Mucosa of rectum (tissue), 2 donors: ENCODE data around the gene PAXX.

Source experiments
- H3K27ac ChIP-seq, 2 donors: one replicate each; pipeline ENCODE4 v1.7.0; 2013; ENCODE audit warnings: inconsistent platforms in 2 of 2, low read depth in 2 of 2, low read length in 2 of 2
- H3K27me3 ChIP-seq, 2 donors: one replicate each; pipeline ENCODE4 v1.7.0; 2013; ENCODE audit warnings: low read length in 2 of 2; ENCODE audit not compliant: control insufficient read depth in 2 of 2, insufficient read depth in 2 of 2
- H3K36me3 ChIP-seq, 2 donors: one replicate each; pipeline ENCODE4 v1.7.0; 2013; ENCODE audit warnings: low read length in 2 of 2; ENCODE audit not compliant: control insufficient read depth in 2 of 2, insufficient read depth in 2 of 2
- H3K4me1 ChIP-seq, 2 donors: one replicate each; pipeline ENCODE4 v1.7.0; 2013; ENCODE audit warnings: low read length in 2 of 2, mild to moderate bottlenecking in 1 of 2; ENCODE audit not compliant: control insufficient read depth in 2 of 2, insufficient read depth in 2 of 2
- H3K4me3 ChIP-seq, 2 donors: one replicate each; pipeline ENCODE4 v1.7.0; 2013; ENCODE audit warnings: low read length in 2 of 2
- H3K9ac ChIP-seq, 2 donors: one replicate each; pipeline ENCODE4 v1.7.0; 2013; ENCODE audit warnings: low read length in 2 of 2, low read depth in 1 of 2, mild to moderate bottlenecking in 1 of 2
- H3K9me3 ChIP-seq, 2 donors: one replicate each; pipeline ENCODE4 v1.7.0; 2013; ENCODE audit warnings: low read length in 2 of 2; ENCODE audit not compliant: control insufficient read depth in 2 of 2
- donor health status: healthy.
- donor health status: Normal muscosa, but diverticular disease.

Gene PAXX

GRCh38 chr9:137011156-137011555 is 18.9 kb downstream of the PAXX start:
- no peaks in the 10 kb centered on the region for H3K27me3 ChIP-seq
- H3K4me3 ChIP-seq = no peak overlapping the region
- H3K9me3 ChIP-seq = no peaks in the 10 kb centered on the region
- H3K27ac ChIP-seq = no peak overlapping the region
- H3K4me1 ChIP-seq = no peaks in the 10 kb centered on the region
- no peak overlapping the region for H3K9ac ChIP-seq
- peaks cover 9% of the 10 kb centered on the region in 2 donors for H3K36me3 ChIP-seq

DNA sequence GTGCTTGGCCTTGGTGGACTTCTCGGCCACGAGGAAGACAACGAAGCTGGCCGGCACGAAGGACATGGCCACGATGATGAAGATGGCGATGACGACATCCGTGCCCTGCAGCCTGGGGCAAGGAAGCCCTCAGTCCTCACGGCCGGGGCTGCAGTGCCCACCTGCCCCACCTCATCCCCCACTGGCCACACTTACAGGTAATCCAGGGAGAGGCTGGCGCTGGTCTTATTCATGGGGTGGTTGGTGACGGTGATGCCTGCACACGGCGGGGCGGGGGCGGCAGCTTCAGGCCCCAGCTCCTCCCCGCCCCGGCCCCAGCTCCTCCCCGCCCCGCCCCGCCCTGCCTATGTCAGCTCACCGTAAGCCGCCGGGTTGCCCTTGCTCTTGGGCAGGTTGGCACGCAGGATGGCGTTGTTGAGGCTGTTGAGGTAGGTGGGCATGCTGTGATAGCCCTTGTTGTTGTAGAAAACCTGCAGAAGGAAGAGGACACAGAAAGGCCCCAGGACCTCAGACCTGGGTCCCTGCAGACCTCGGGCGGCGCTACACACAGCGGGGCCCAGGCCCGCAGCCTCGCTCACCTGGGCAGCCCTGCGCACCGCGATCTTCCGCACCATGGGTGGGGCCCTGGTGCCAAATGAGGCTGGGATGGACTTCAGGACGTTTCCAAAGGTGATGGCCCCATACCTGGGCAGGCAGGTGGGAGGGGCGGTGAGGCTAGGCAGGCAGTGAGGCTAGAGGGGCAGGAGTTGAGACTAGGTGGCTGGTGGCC is 19.9 kb downstream of the PAXX start:
- H3K9ac ChIP-seq = no peak overlapping the region
- H3K27ac ChIP-seq = no peak overlapping the region
- no peaks in the 10 kb centered on the region for H3K27me3 ChIP-seq
- H3K4me1 ChIP-seq = no peaks in the 10 kb centered on the region
- H3K4me3 ChIP-seq = no peak overlapping the region
- no peaks in the 10 kb centered on the region for H3K9me3 ChIP-seq
- H3K36me3 ChIP-seq = peaks cover 11 to 17% of the 10 kb centered on the region in 2 donors

GRCh38 chr9:137012694-137013570 is 20.7 kb downstream of the PAXX start:
- Histone ChIP-seq H3K27ac (no peak overlapping the region), H3K4me3 (no peak overlapping the region), H3K9ac (no peak overlapping the region), H3K9me3 (no peaks in the 10 kb centered on the region), H3K27me3 (no peaks in the 10 kb centered on the region), H3K36me3 (peaks cover 15 to 22% of the 10 kb centered on the region in 2 donors), H3K4me1 (no peaks in the 10 kb centered on the region)

- no peak overlapping the region for H3K4me3 ChIP-seq
- no peaks in the 10 kb centered on the region for H3K4me1 ChIP-seq
- peaks cover 15 to 22% of the 10 kb centered on the region in 2 donors for H3K36me3 ChIP-seq
- no peak overlapping the region for H3K9ac ChIP-seq
- no peaks in the 10 kb centered on the region for H3K9me3 ChIP-seq
- H3K27me3 ChIP-seq = no peaks in the 10 kb centered on the region
- H3K27ac ChIP-seq = no peak overlapping the region
These were observed 21.3 kb downstream of the PAXX start for GRCh38 chr9:137013571-137013940.

DNA sequence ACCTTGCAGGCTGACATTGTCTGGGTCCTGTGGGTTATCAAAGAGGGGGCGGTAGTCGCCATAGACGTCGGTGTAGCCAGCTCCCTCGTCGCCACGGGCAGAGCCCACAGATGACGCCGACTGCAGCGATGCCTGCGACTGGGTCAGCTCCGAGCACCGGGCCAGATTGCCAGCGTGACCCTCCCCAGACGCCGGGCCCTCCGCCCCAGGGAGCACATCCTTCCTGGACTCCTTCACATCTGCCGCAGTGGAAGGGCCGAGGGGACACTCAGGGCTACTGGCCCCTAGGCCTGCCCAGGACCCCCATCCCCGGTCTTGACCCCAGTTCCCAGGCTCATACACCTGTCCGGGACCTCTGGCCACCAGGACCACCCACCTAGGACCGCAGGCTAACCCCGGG is 21.9 kb downstream of the PAXX start:
- Histone ChIP-seq H3K9me3 (no peaks in the 10 kb centered on the region), H3K36me3 (peaks cover 15 to 22% of the 10 kb centered on the region in 2 donors), H3K4me3 (no peak overlapping the region)

GRCh38 chr9:137014776-137015539 is 22.7 kb downstream of the PAXX start:
- no peaks in the 10 kb centered on the region for H3K27me3 ChIP-seq
- H3K36me3 ChIP-seq = peaks cover 15 to 18% of the 10 kb centered on the region in 2 donors
- no peak overlapping the region for H3K27ac ChIP-seq
- no peak overlapping the region for H3K9ac ChIP-seq
- H3K9me3 ChIP-seq = no peaks in the 10 kb centered on the region
- H3K4me3 ChIP-seq = no peak overlapping the region
- no peaks in the 10 kb centered on the region for H3K4me1 ChIP-seq

More for the DNA sequence above, 21.9 kb downstream of the PAXX start:
- Histone ChIP-seq H3K27ac (no peak overlapping the region), H3K9ac (no peak overlapping the region), H3K27me3 (no peaks in the 10 kb centered on the region), H3K4me1 (no peaks in the 10 kb centered on the region)

DNA sequence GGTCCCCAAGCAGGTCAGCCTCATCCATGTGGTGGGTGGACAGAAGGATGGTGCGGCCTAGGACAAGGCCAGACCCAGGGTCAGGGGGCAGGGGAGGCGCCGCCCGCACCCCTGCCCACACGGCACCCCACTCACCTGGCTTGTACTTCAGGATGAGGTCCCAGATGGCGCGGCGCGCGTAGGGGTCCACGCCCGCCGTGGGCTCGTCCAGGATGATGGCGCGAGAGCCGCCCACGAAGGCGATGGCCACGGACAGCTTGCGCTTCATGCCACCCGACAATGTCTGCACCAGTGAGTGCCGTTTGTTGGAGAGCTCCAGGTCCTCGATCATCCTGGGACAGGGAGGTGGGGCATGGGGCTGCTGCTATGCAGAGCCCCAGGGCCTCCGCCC is 23.3 kb downstream of the PAXX start:
- no peaks in the 10 kb centered on the region for H3K9me3 ChIP-seq
- H3K36me3 ChIP-seq = peaks cover 15 to 18% of the 10 kb centered on the region in 2 donors
- H3K9ac ChIP-seq = no peak overlapping the region

DNA sequence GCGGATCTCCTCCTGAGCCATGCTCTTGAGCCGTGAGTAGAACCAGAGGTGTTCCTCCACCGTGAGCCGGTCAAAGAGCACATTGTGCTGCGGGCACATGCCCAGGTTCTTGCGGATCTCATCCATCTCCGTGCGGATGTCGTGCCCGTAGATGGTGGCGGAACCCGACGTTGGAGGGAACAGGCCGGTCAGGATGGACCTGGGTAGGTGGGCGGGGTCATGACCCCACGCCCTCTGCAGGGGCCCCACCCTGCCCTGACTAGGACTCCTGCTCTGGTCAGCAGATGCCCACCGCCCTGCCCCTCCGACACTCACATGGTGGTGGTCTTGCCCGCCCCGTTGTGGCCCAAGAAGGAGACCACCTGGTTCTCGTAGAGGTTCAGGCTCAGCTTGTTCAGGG is 23.8 kb downstream of the PAXX start:
- Histone ChIP-seq H3K27me3 (no peaks in the 10 kb centered on the region), H3K36me3 (peaks cover 15 to 18% of the 10 kb centered on the region in 2 donors), H3K9ac (no peak overlapping the region)

More for the DNA sequence above, 23.3 kb downstream of the PAXX start:
- Histone ChIP-seq H3K27me3 (no peaks in the 10 kb centered on the region), H3K4me1 (no peaks in the 10 kb centered on the region), H3K27ac (no peak overlapping the region), H3K4me3 (no peak overlapping the region)

DNA sequence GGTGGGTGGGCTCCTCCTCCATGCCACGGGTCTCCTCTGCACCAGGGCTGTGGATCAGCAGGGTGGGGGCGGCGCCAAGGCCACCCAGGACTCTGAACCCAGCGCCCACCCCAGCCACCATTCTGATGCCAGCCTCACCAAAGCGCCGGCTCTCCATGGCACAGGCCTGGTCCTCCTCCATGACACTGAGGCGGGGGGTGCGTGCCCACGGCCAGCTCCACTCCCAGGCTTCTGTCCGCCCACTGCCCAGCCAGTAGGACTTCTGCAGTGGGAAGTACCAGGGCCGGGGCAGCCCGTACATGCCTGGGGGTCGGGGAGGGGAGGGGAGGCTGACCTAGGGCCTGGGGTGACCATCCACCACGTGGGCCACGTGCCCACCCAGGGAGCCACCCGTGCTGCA is 24.2 kb downstream of the PAXX start:
- peaks cover 15 to 18% of the 10 kb centered on the region in 2 donors for H3K36me3 ChIP-seq
- H3K4me3 ChIP-seq = no peak overlapping the region
- peaks cover under 1 to 3% of the 10 kb centered on the region in 2 donors for H3K4me1 ChIP-seq
- no peak overlapping the region for H3K9ac ChIP-seq
- H3K9me3 ChIP-seq = no peaks in the 10 kb centered on the region
- H3K27ac ChIP-seq = no peak overlapping the region
- no peaks in the 10 kb centered on the region for H3K27me3 ChIP-seq

More for the DNA sequence above, 23.8 kb downstream of the PAXX start:
- Histone ChIP-seq H3K9me3 (no peaks in the 10 kb centered on the region), H3K4me3 (no peak overlapping the region), H3K4me1 (no peaks in the 10 kb centered on the region), H3K27ac (no peak overlapping the region)
